Head of caudate nucleus (tissue), 42 donors: ENCODE measurements around the gene CYP2C18.
"Not testable (repeated sequence)": the region's sequence is repeated elsewhere in the genome, so short reads cannot be mapped to it uniquely, and the experiment has no call there.

Experiments used
- DNase-seq, 42 donors: peaks; one replicate each; pipeline versions ENCODE4 v3.0.0 to v3.0.0-alpha.2; 2020 to 2021; ENCODE audit warnings: mixed read lengths in 7 of 42
- intact Hi-C: fragments of 100-400 bp; cut with DNase I; formaldehyde crosslinking; loops from one replicate; pipeline ENCODE4 v1.15.0; 2022

Gene CYP2C18

DNA sequence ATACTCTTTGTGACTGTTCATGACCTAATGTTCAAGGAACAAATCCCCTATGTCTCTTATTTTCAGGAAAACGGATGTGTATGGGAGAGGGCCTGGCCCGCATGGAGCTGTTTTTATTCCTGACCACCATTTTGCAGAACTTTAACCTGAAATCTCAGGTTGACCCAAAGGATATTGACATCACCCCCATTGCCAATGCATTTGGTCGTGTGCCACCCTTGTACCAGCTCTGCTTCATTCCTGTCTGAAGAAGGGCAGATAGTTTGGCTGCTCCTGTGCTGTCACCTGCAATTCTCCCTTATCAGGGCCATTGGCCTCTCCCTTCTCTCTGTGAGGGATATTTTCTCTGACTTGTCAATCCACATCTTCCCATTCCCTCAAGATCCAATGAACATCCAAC lies 51.7 kb downstream of the CYP2C18 start:
- no peak for DNase-seq
- intact Hi-C loops: no loop called here

DNA sequence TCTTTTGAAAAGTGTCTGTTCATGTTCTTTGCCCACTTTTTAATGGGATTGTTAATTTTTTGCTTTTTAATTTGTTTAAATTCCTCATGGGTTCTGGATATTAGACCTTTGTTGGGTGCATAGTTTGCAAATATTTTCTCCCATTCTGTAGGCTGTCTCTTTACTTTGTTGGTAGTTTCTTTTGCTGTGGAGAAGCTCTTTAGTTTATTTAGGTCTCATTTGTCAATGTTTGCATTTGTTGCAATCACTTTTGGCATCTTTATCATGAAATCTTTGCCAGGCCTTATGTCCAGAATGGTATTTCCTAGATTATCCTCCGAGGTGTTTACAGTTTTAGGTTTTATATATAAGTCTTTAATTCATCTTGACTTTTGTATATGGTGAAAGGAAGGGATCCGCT lies 55.1 kb downstream of the CYP2C18 start:
- intact Hi-C loops: no loop called here
- DNase-seq: no peak

DNA sequence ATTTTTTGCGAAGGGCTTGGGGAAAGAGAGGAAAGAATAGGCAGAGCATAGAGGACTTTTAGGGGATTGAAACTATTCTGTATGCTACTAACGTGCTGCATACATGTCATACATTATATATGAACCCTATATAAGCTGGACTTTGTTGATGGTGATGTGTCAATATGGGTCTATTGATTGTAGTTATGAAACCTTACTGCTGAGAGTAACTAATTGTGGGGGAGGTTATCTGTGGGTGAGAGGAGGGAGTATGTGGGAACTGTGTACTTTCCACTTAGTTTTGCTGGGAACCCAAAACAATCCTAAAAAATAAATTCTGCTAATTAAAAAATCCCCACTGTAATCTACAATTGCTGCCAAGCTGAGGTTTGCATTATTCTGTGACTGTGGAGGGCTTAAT lies 63.6 kb downstream of the CYP2C18 start:
- intact Hi-C loops: no loop called here
- no peak for DNase-seq

DNA sequence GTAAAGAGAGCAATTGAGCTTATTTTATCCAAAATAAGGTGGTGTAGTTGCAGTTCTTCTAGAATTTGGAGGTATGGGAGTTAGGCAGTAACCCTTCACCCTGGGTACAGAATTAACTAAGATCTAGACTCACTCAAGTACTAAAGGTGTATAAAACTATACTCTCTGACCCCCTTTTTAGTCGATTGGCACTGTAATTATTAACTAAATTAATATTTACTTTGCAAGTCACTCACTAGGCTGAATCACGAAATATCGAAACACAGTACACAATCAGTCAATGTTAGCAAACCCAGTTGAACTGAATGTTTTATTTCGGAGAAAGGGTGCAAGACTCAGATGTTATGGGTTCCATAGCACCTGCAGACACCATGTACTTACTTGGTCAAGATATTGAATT lies 64.3 kb downstream of the CYP2C18 start:
- no peak for DNase-seq
- intact Hi-C loops: no loop called here

DNA sequence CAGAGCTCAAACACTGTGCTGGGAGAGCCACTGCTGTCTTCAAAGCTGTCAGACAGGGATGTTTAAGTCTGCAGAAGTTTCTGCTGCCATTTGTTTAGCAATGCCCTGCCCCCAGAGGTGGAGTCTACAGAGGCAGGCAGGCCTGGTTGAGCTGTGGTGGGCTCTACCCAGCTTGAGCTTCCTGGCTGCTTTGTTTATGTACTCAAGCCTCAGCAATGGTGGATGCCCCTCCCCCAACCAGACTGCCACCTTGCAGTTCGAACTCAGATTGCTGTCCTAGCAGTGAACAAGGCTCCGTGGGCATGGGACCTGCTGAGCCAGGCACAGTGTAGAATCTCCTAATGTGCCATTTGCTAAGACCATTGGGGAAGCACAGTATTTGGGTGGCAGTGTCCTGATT lies 74.4 kb downstream of the CYP2C18 start:
- intact Hi-C loops: no loop called here
- no peak for DNase-seq

DNA sequence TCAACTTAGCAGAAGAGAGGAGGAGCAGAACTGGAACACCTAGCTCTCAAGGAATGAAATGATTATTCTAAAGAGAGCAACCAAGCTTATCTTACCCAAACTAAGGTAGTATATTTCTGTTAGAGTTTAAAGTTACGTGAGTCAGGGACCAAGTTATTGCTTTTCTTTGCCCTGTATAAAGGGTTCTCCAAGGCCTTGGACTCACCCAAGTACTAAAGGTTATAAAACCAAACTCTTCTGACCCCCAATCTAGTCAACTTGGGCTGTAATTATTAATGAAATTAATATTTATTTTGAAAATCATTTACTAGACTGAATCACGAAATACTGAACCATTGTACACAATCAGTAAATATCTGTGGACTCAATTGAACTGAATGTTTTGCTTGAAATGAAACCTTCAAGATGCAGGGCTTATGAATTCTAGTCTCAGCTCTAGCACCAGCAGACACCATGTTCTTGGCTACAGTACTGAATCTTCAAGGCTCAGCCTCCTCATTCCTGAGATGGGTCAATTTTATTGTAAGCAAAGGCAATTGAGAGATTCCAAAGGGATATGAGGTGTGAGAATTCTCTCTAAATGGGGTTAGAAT lies 77.2 kb downstream of the CYP2C18 start:
- intact Hi-C loops: no loop called here

DNA sequence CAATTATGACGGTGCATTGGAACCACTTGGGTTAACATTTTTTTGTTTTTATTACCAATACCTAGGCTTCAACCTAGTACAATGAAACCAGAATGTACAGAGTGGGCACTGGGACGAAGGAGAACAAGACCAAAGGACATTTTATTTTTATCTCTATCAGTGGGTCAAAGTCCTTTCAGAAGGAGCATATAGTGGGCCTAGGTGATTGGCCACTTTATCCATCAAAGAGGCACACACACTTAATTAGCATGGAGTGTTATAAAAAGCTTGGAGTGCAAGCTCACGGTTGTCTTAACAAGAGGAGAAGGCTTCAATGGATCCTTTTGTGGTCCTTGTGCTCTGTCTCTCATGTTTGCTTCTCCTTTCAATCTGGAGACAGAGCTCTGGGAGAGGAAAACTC lies 78.9 kb downstream of the CYP2C18 start, which contains the start of gene CYP2C19:
Gene CYP2C19 (plus strand): TSS at position 289 of the 400 bp plus-strand sequence. CDS start 25 bp downstream, at position 314.
- DNase-seq: no peak
- intact Hi-C loops: no loop called here

More for the DNA sequence above, 77.2 kb downstream of the CYP2C18 start:
- DNase-seq: no peak

DNA sequence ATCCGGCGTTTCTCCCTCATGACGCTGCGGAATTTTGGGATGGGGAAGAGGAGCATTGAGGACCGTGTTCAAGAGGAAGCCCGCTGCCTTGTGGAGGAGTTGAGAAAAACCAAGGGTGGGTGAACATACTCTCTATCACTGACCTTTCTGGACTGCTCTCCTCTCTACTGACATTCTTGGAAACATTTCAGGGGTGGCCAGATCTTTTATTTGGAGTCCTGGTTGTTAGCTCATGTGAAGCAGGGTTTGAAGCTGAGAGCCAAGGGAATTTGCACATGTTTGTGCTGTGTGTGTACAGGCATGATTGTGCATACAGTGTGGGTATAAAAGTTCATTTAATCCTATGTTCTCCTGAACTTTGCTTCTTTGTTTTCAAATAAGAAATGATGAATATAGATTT lies 91.9 kb downstream of the CYP2C18 start:
- intact Hi-C loops: not testable (repeated sequence)

DNA sequence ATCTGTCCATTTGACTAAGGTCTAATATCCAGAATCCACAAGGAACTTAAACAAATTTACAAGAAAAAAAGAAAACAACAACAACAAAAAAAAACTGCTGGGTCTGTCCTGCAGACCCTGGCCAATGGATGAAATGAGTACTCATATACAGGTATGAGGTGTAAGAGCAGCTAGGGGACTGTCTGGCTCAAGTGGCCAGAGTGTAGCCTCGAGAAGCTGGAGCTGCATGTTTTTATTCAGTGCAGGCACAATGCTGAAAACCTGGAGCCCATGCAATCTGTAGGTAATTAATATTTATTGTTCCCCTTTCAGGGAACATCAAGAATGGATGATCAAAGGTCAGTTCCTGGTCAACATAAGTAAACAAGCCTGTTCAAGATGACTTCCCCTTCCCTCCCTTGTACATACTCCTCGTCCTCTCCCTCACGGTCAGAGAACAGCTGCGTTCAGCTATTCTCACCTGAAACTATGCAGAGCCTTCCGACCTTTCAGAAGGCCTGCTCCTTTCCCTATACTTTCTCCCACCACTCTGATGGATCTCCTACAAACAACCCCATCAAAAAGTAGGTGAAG lies 94.4 kb downstream of the CYP2C18 start:
- intact Hi-C loops: no loop called here
- DNase-seq: no peak

More for the DNA sequence above, 91.9 kb downstream of the CYP2C18 start:
- DNase-seq: not testable (repeated sequence)

DNA sequence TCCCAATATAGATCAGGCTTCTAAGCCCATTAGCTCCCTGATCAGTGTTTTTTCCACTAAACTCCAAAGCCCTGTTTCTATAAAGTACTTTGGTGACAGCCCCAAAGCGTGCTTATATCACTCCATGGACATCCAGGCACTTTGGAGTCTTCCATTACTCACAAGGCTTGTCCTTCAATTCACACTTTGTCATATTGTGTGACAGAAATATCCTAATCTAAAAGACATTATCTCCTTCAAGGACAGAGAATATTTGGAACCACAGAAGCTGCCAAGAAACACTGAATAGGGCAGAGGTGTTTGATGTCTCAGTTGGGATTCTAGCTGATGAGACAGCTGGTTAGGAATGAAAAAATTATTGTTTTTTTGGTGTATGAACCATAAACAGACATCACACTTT lies 97.3 kb downstream of the CYP2C18 start:
- DNase-seq: no peak
- intact Hi-C loops: no loop called here

DNA sequence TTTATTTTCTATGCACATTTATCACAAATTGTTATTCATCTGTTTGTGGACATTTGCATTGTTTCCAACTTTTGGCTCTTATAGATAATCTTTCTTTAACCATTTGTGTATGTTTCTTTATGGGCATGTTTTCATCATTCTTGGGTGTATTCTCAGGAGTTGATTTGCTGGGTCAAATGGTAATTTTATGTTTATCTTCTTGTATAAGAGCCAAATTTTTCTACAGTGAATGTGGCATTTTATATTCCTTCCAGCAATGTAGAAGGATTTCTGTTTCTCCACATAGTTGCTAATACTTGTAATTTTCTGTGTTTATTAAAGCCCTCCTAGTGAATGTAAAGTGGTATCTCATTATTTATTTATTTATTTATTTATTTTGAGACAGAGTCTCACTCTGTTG lies 100.7 kb downstream of the CYP2C18 start:
- intact Hi-C loops: no loop called here
- DNase-seq: no peak

DNA sequence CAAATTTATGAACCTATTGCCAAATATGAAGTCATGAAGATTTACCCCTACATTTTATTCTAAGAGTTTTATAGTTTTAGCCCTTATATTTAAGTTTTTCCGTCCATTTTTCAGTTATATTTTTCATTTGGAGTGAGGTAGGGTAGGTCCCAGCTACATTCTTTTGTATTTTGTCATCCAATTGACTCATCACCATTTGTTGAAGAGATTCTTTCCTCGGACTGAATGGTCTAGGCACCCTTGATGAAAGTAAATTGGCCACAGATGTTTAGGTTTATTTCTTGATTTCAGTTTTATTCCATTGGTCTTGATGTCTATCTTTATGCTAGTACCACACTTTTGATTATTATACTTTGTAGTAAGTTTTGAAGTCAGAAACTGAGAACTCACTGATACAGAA lies 101.7 kb downstream of the CYP2C18 start:
- DNase-seq: no peak
- intact Hi-C loops: no loop called here
